HuH-7.5 (cell line): Measurements from ENCODE around the gene KATNAL1.
"Not testable (repeated sequence)": the region's sequence is repeated elsewhere in the genome, so short reads cannot be mapped to it uniquely, and the experiment has no call there.

Source experiments
- DNase-seq: peaks from one replicate; pipeline ENCODE4 v3.0.0; 2011; ENCODE audit warnings: low spot score

KATNAL1 gene

GRCh38 chr13:30292325-30292724, 15.0 kb downstream of the KATNAL1 start:
- no peak for DNase-seq

GRCh38 chr13:30290812-30291436, 16.4 kb downstream of the KATNAL1 start:
- no peak for DNase-seq

GRCh38 chr13:30289533-30289932, 17.8 kb downstream of the KATNAL1 start:
- DNase-seq: no peak

- not testable (repeated sequence) for DNase-seq
Observed at GRCh38 chr13:30286059-30286458, 21.3 kb downstream of the KATNAL1 start.

GRCh38 chr13:30276178-30276577, 31.2 kb downstream of the KATNAL1 start:
- DNase-seq: no peak

GRCh38 chr13:30274083-30274482, 33.3 kb downstream of the KATNAL1 start:
- DNase-seq: no peak

GRCh38 chr13:30270035-30270434, 37.3 kb downstream of the KATNAL1 start:
- DNase-seq: not testable (repeated sequence)

GRCh38 chr13:30268673-30269072, 38.7 kb downstream of the KATNAL1 start:
- no peak for DNase-seq

GRCh38 chr13:30266756-30267155, 40.6 kb downstream of the KATNAL1 start:
- DNase-seq: no peak

GRCh38 chr13:30259149-30259733, 48.1 kb downstream of the KATNAL1 start:
- not testable (repeated sequence) for DNase-seq

GRCh38 chr13:30257468-30258099, 49.8 kb downstream of the KATNAL1 start:
- DNase-seq: no peak

- no peak for DNase-seq
Observed at GRCh38 chr13:30256713-30257467, 50.5 kb downstream of the KATNAL1 start.

GRCh38 chr13:30255696-30256095, 51.7 kb downstream of the KATNAL1 start:
- DNase-seq: no peak

GRCh38 chr13:30253830-30254229, 53.5 kb downstream of the KATNAL1 start:
- DNase-seq: no peak

- DNase-seq: no peak
Observed at GRCh38 chr13:30247406-30247805, 59.9 kb downstream of the KATNAL1 start.

GRCh38 chr13:30241532-30241931, 65.8 kb downstream of the KATNAL1 start:
- DNase-seq: no peak

GRCh38 chr13:30240608-30241007, 66.7 kb downstream of the KATNAL1 start:
- DNase-seq: no peak

- DNase-seq: no peak
Observed at GRCh38 chr13:30235216-30235615, 72.1 kb downstream of the KATNAL1 start.

GRCh38 chr13:30234619-30235162, 72.7 kb downstream of the KATNAL1 start:
- DNase-seq: no peak

GRCh38 chr13:30224732-30225131, 82.6 kb downstream of the KATNAL1 start:
- DNase-seq: no peak

- DNase-seq: no peak
Observed at GRCh38 chr13:30222254-30222653, 85.1 kb downstream of the KATNAL1 start.

- DNase-seq: no peak
Observed at GRCh38 chr13:30216111-30216510, 91.2 kb downstream of the KATNAL1 start.

GRCh38 chr13:30212256-30212655, 95.1 kb downstream of the KATNAL1 start:
- no peak for DNase-seq
